ENCODE data around the gene GSTO2.
A peak's percentile ranks its signal among the peaks of the same experiment; 100 is the strongest.

The GSTO2 gene

GRCh38 chr10:104337985-104338735, 69.2 kb downstream of the GSTO2 start, which contains the start of gene ITPRIP:
Gene ITPRIP (minus strand): TSS chr10:104338465. CDS start chr10:104316051, 22,414 bp downstream.
- H3K27me3 ChIP-seq (ENCODE audit: insufficient read depth, low read depth, severe bottlenecking) = no peaks in the 10 kb centered on the region
- peak; percentile 59 for DNase-seq
- H3K27ac ChIP-seq = peak within 1 kb of the TSS; percentile 82
- peak; percentile 37 for TF ChIP-seq CTCF (IDR thresholded peaks at IDR 0.05; ENCODE audit: low read depth, low read length)
- no peaks in the 10 kb centered on the region for H3K9me3 ChIP-seq (ENCODE audit: severe bottlenecking)
- peak within 1 kb of the TSS; percentile 92 for H3K4me3 ChIP-seq (ENCODE audit: low read depth, low read length)
- no peaks in the 10 kb centered on the region for H3K36me3 ChIP-seq

- DNase-seq = no peak
- Histone ChIP-seq H3K4me3 (ENCODE audit: low read depth, low read length) (no peak overlapping the region), H3K9me3 (ENCODE audit: severe bottlenecking) (no peaks in the 10 kb centered on the region), H3K27ac (no peak overlapping the region), H3K27me3 (ENCODE audit: insufficient read depth, low read depth, severe bottlenecking) (no peaks in the 10 kb centered on the region), H3K36me3 (no peaks in the 10 kb centered on the region)
- no peak for TF ChIP-seq CTCF (IDR thresholded peaks at IDR 0.05; ENCODE audit: low read depth, low read length)
These were observed 70.6 kb downstream of the GSTO2 start for GRCh38 chr10:104339469-104340110.

GRCh38 chr10:104340111-104340526, 71.1 kb downstream of the GSTO2 start:
- no peak overlapping the region for H3K4me3 ChIP-seq (ENCODE audit: low read depth, low read length)
- no peaks in the 10 kb centered on the region for H3K36me3 ChIP-seq
- no peak for TF ChIP-seq CTCF (IDR thresholded peaks at IDR 0.05; ENCODE audit: low read depth, low read length)
- no peak overlapping the region for H3K27ac ChIP-seq
- no peak for DNase-seq
- H3K27me3 ChIP-seq (ENCODE audit: insufficient read depth, low read depth, severe bottlenecking) = no peaks in the 10 kb centered on the region
- no peaks in the 10 kb centered on the region for H3K9me3 ChIP-seq (ENCODE audit: severe bottlenecking)

- no peak for DNase-seq
- TF ChIP-seq CTCF (IDR thresholded peaks at IDR 0.05; ENCODE audit: low read depth, low read length) = no peak
- Histone ChIP-seq H3K27ac (no peak overlapping the region), H3K9me3 (ENCODE audit: severe bottlenecking) (no peaks in the 10 kb centered on the region), H3K27me3 (ENCODE audit: insufficient read depth, low read depth, severe bottlenecking) (no peaks in the 10 kb centered on the region), H3K36me3 (no peaks in the 10 kb centered on the region), H3K4me3 (ENCODE audit: low read depth, low read length) (no peak overlapping the region)
These were observed 71.7 kb downstream of the GSTO2 start for GRCh38 chr10:104340641-104341040.

- no peaks in the 10 kb centered on the region for H3K9me3 ChIP-seq (ENCODE audit: severe bottlenecking)
- H3K4me3 ChIP-seq (ENCODE audit: low read depth, low read length) = no peak overlapping the region
- no peaks in the 10 kb centered on the region for H3K27me3 ChIP-seq (ENCODE audit: insufficient read depth, low read depth, severe bottlenecking)
- H3K27ac ChIP-seq = no peak overlapping the region
- H3K36me3 ChIP-seq = no peaks in the 10 kb centered on the region
- no peak for DNase-seq
- no peak for TF ChIP-seq CTCF (IDR thresholded peaks at IDR 0.05; ENCODE audit: low read depth, low read length)
These were observed 74.0 kb downstream of the GSTO2 start for GRCh38 chr10:104342941-104343411.

All from WERI-Rb-1 (cell line).